IMR-90 (cell line): ENCODE results near the gene CNOT6. TPM values are rescaled to one million over a fixed set of nuclear protein-coding genes. Genes with fewer than 3 reads are reported as not detected.

Experiments
- ATAC-seq: fragments of 200-7000 bp; cut with Tn5 transposase; 2 replicates; pipeline ENCODE4 v1.9.1; 2020; ENCODE audit warnings: low read depth, mild to moderate bottlenecking, moderate library complexity
- BruUV-seq: library from RNA; stranded (reverse); fragments of 400-500 nt; replicated peaks from 2 replicates; lab custom pipeline; 2021; lab: Mats Ljungman, UMichigan
- CTCF ChIA-PET: fragments of 300-600 bp; formaldehyde crosslinking; extraction: SDS; loops from one replicate; lab custom pipeline; 2021; ENCODE audit warnings: antibody characterized with exemption; lab: Yijun Ruan, JAX
- POLR2A ChIA-PET: fragments of 300-600 bp; sonication (Branson Sonifier 250); formaldehyde crosslinking; loops from one replicate; lab custom pipeline; 2022; ENCODE audit warnings: antibody characterized with exemption; ENCODE audit not compliant: unreplicated experiment; lab: Charles Lee
- DNase-seq: peaks from one replicate; pipeline ENCODE4 v3.0.0; 2013
- H2AFZ ChIP-seq: replicated peaks from 2 replicates; pipeline ENCODE3; 2013; ENCODE audit warnings: low read length, mild to moderate bottlenecking; ENCODE audit not compliant: poor library complexity
- H2AK5ac ChIP-seq: 2 replicates; pipeline ENCODE4 v1.6.1; 2013; ENCODE audit warnings: low read depth, low read length, inconsistent platforms
- H2AK9ac ChIP-seq: replicated peaks from 2 replicates; pipeline ENCODE3; 2013; ENCODE audit warnings: mild to moderate bottlenecking, low read depth, low read length, moderate library complexity; ENCODE audit not compliant: poor library complexity
- H2BK120ac ChIP-seq: 2 replicates; pipeline ENCODE4 v1.6.1; 2013; ENCODE audit warnings: low read depth, low read length, inconsistent platforms
- H2BK15ac ChIP-seq: 3 replicates; pipeline ENCODE4 v1.6.1; 2013; ENCODE audit warnings: low read depth, low read length, inconsistent platforms
- H2BK20ac ChIP-seq: 2 replicates; pipeline ENCODE4 v1.6.1; 2013; ENCODE audit warnings: low read depth, mild to moderate bottlenecking, inconsistent platforms, low read length, moderate library complexity
- H2BK5ac ChIP-seq: 2 replicates; pipeline ENCODE4 v1.6.1; 2013; ENCODE audit warnings: mild to moderate bottlenecking, low read depth, low read length, inconsistent platforms; ENCODE audit not compliant: poor library complexity, severe bottlenecking
- H3K14ac ChIP-seq: replicated peaks from 2 replicates; pipeline ENCODE4 v1.6.1; 2013; ENCODE audit warnings: low read depth, low read length, inconsistent platforms
- H3K18ac ChIP-seq: 2 replicates; pipeline ENCODE4 v1.6.1; 2013; ENCODE audit warnings: low read depth, low read length, control low read depth
- H3K23ac ChIP-seq: 2 replicates; pipeline ENCODE4 v1.6.1; 2013; ENCODE audit warnings: low read depth, low read length, inconsistent platforms
- H3K27ac ChIP-seq: 2 replicates; pipeline ENCODE4 v1.5.1; 2013; ENCODE audit warnings: mild to moderate bottlenecking, control low read depth, low read length; ENCODE audit not compliant: insufficient read depth
- H3K27me3 ChIP-seq: 2 replicates; pipeline ENCODE4 v1.6.1; 2013; ENCODE audit warnings: low read length; ENCODE audit not compliant: control insufficient read depth, insufficient read depth
- H3K36me3 ChIP-seq: 2 replicates; pipeline ENCODE4 v1.6.1; 2013; ENCODE audit warnings: low read length, mixed read lengths; ENCODE audit not compliant: control insufficient read depth, insufficient read depth
- H3K4ac ChIP-seq: 2 replicates; pipeline ENCODE4 v1.6.1; 2013; ENCODE audit warnings: low read depth, low read length, inconsistent platforms
- H3K4me1 ChIP-seq: 2 replicates; pipeline ENCODE4 v1.6.1; 2013; ENCODE audit warnings: low read length, mixed read lengths; ENCODE audit not compliant: control insufficient read depth, insufficient read depth
- H3K4me2 ChIP-seq: 2 replicates; pipeline ENCODE4 v1.6.1; 2013; ENCODE audit warnings: low read depth, mild to moderate bottlenecking, control low read depth, low read length, moderate library complexity
- H3K4me3 ChIP-seq: 2 replicates; pipeline ENCODE4 v1.5.1; 2013; ENCODE audit warnings: low read depth, mild to moderate bottlenecking, control low read depth, low read length, moderate library complexity; ENCODE audit not compliant: insufficient read depth
- H3K56ac ChIP-seq: 2 replicates; pipeline ENCODE4 v1.6.1; 2013; ENCODE audit warnings: low read length, inconsistent platforms; ENCODE audit not compliant: insufficient read depth; ENCODE audit errors: extremely low read depth
- H3K79me1 ChIP-seq, 2 experiments: 2 replicates each; pipeline ENCODE4 v1.6.1; 2013; ENCODE audit warnings: low read length in 2 of 2, inconsistent platforms in 1 of 2, low read depth in 1 of 2
- H3K9ac ChIP-seq: 2 replicates; pipeline ENCODE4 v1.6.1; 2013; ENCODE audit warnings: low read depth, low read length, control low read depth
- H3K9me1 ChIP-seq: 2 replicates; pipeline ENCODE4 v1.6.1; 2013; ENCODE audit warnings: low read length, inconsistent platforms; ENCODE audit not compliant: insufficient read depth
- H3K9me3 ChIP-seq: 2 replicates; pipeline ENCODE4 v1.6.1; 2013; ENCODE audit warnings: low read length; ENCODE audit not compliant: control insufficient read depth, insufficient read depth
- H4K20me1 ChIP-seq: 2 replicates; pipeline ENCODE4 v1.6.1; 2013; ENCODE audit warnings: low read length, inconsistent platforms; ENCODE audit not compliant: insufficient read depth
- H4K5ac ChIP-seq: 2 replicates; pipeline ENCODE4 v1.6.1; 2013; ENCODE audit warnings: mild to moderate bottlenecking, low read depth, low read length, control low read depth
- H4K8ac ChIP-seq, 2 experiments: 2 replicates each; pipeline ENCODE4 v1.6.1; 2013; ENCODE audit warnings: low read depth in 2 of 2, low read length in 2 of 2, control low read depth in 1 of 2, inconsistent platforms in 1 of 2
- H4K91ac ChIP-seq: 2 replicates; pipeline ENCODE4 v1.6.1; 2013; ENCODE audit warnings: low read depth, low read length, inconsistent platforms; ENCODE audit not compliant: insufficient read depth
- BHLHE40 ChIP-seq: fragments of 150-350 bp; IDR thresholded peaks from 2 replicates; pipeline ENCODE4 v1.6.1; 2016; ENCODE audit warnings: mild to moderate bottlenecking, low read depth, low read length
- CEBPB ChIP-seq: IDR thresholded peaks from 2 replicates; pipeline ENCODE4 v1.6.1; 2012; ENCODE audit warnings: low read depth, low read length, improper control_type of control experiment
- CHD1 ChIP-seq: IDR thresholded peaks from 2 replicates; pipeline ENCODE4 v1.6.1; 2012; ENCODE audit warnings: low read depth, low read length, improper control_type of control experiment
- CTCF ChIP-seq: conservative IDR thresholded peaks from 2 replicates; pipeline ENCODE4 v1.5.1; 2012; ENCODE audit warnings: mild to moderate bottlenecking, low read depth, low read length, improper control_type of control experiment
- ELK1 ChIP-seq: fragments of 150-350 bp; IDR thresholded peaks from 2 replicates; pipeline ENCODE4 v1.6.1; 2016; ENCODE audit warnings: low read depth, mild to moderate bottlenecking, low read length, moderate library complexity, borderline replicate concordance
- FOS ChIP-seq: fragments of 150-350 bp; IDR thresholded peaks from 2 replicates; pipeline ENCODE4 v1.6.1; 2016; ENCODE audit warnings: low read depth, low read length
- MAFK ChIP-seq: IDR thresholded peaks from 2 replicates; pipeline ENCODE4 v1.6.1; 2012; ENCODE audit warnings: low read depth, low read length, improper control_type of control experiment
- MAZ ChIP-seq: IDR thresholded peaks from 2 replicates; pipeline ENCODE4 v1.6.1; 2012; ENCODE audit warnings: low read depth, mild to moderate bottlenecking, low read length, improper control_type of control experiment, moderate library complexity, borderline replicate concordance
- MXI1 ChIP-seq: IDR thresholded peaks from 2 replicates; pipeline ENCODE4 v1.6.1; 2012; ENCODE audit warnings: low read depth, mild to moderate bottlenecking, low read length, moderate library complexity, borderline replicate concordance
- NFE2L2 ChIP-seq: fragments of 150-350 bp; IDR thresholded peaks from 2 replicates; pipeline ENCODE4 v1.6.1; 2016; ENCODE audit warnings: low read depth, mild to moderate bottlenecking, low read length
- POLR2A ChIP-seq: IDR thresholded peaks from 2 replicates; pipeline ENCODE4 v1.6.1; 2012; ENCODE audit warnings: mild to moderate bottlenecking, low read depth, low read length
- RAD21 ChIP-seq: IDR thresholded peaks from 2 replicates; pipeline ENCODE4 v1.6.1; 2012; ENCODE audit warnings: low read length, improper control_type of control experiment
- RCOR1 ChIP-seq: IDR thresholded peaks from 2 replicates; pipeline ENCODE4 v1.6.1; 2012; ENCODE audit warnings: mild to moderate bottlenecking, low read length, improper control_type of control experiment; ENCODE audit not compliant: insufficient replicate concordance
- RFX5 ChIP-seq: IDR thresholded peaks from 2 replicates; pipeline ENCODE4 v1.8.0; 2012; ENCODE audit warnings: low read depth, mild to moderate bottlenecking, low read length, moderate library complexity
- SMC3 ChIP-seq: fragments of 150-350 bp; IDR thresholded peaks from 2 replicates; pipeline ENCODE4 v1.6.1; 2016; ENCODE audit warnings: low read depth, mild to moderate bottlenecking, antibody characterized with exemption, low read length, moderate library complexity
- USF2 ChIP-seq: fragments of 150-350 bp; IDR thresholded peaks from 2 replicates; pipeline ENCODE4 v1.6.1; 2017; ENCODE audit warnings: mild to moderate bottlenecking, antibody characterized with exemption, low read length, low read depth
- WGBS, 2 experiments: methylation state at CpG; one replicate each; pipeline versions ENCODE4 v1.1.5 to v1.1.7; 2013; ENCODE audit warnings: missing lambda C conversion rate in 2 of 2; ENCODE audit not compliant: insufficient read length in 1 of 2; ENCODE audit errors: extremely low coverage in 2 of 2; 5-methylcytosine and 5-hydroxymethylcytosine counted together
- dilution Hi-C: fragments of 300-500 bp; cut with HindIII; formaldehyde crosslinking; loops from one replicate; pipeline ENCODE4 v1.14.3; 2018; ENCODE audit warnings: low sequenced_read_pairs; ENCODE audit not compliant: unreplicated experiment
- in situ Hi-C: fragments of 300-500 bp; cut with MboI; formaldehyde crosslinking; loops from 3 replicates; pipeline ENCODE4 v1.14.3; 2019; ENCODE audit warnings: low sequenced_read_pairs, inconsistent platforms, mixed read lengths
- intact Hi-C: fragments of 100-400 bp; cut with micrococcal nuclease; formaldehyde crosslinking; loops from 2 replicates; pipeline ENCODE4 v1.10.0; 2022
- polyA plus RNA-seq, 3 experiments: library from polyadenylated mRNA; depleted of rRNA; stranded (reverse); fragments of >200 nt; gene quantifications; 2 replicates each; pipeline ENCODE4 v1.2.3, GENCODE V29; 2012; ENCODE audit warnings: low replicate concordance in 1 of 3
- total RNA-seq: library from RNA; depleted of rRNA; stranded (reverse); fragments of >200 nt; gene quantifications from 2 replicates; pipeline ENCODE4 v1.2.3, GENCODE V29; 2012

The CNOT6 gene
- total and polyA plus RNA-seq, 2 of the 4 experiments (the other 2 are of a cell fraction), result 9.7 to 10.8 TPM

- Histone ChIP-seq H2BK120ac (no peak overlapping the region), H3K79me1 (peaks cover 11 to 56% of the 10 kb centered on the region in 2 experiments)
- POLR2A ChIA-PET, result no interaction called here
Measured at GRCh38 chr5:180515294-180515693, 21.1 kb downstream of the CNOT6 start.

More at GRCh38 chr5:180515294-180515693, 21.1 kb downstream of the CNOT6 start:
- Histone ChIP-seq H2AK9ac (no peak overlapping the region), H3K9me1 (peaks cover 7% of the 10 kb centered on the region; the same call in 1 of the 2 replicates), H2AFZ (no peak overlapping the region), H3K27ac (no peak overlapping the region), H2BK15ac (no peak overlapping the region), H3K36me3 (peaks cover 1% of the 10 kb centered on the region; the same call in 1 of the 2 replicates), H4K91ac (no peak overlapping the region), H3K56ac (no peak overlapping the region), H2AK5ac (no peak overlapping the region), H3K18ac (no peak overlapping the region), H3K9me3 (no peaks in the 10 kb centered on the region), H3K4me2 (no peak overlapping the region), H4K5ac (no peak overlapping the region), H3K4me3 (no peak overlapping the region), H3K23ac (no peak overlapping the region), H3K9ac (no peak overlapping the region), H3K4me1 (peaks cover 2% of the 10 kb centered on the region; the same call in 1 of the 2 replicates), H4K8ac (no peak overlapping the region), H3K14ac (no peak overlapping the region), H2BK20ac (no peak overlapping the region), H4K20me1 (peaks cover 39% of the 10 kb centered on the region), H3K27me3 (no peaks in the 10 kb centered on the region), H2BK5ac (no peak overlapping the region), H3K4ac (no peak overlapping the region)
- TF ChIP-seq CHD1, result no peak
- TF ChIP-seq RAD21, result no peak
- no peak for TF ChIP-seq BHLHE40
- no peak for TF ChIP-seq RCOR1
- TF ChIP-seq CEBPB, result no peak
- no peak for TF ChIP-seq FOS
- TF ChIP-seq USF2, result no peak
- no peak for TF ChIP-seq RFX5
- no peak for TF ChIP-seq NFE2L2
- TF ChIP-seq SMC3, result no peak
- no peak for TF ChIP-seq MXI1
- no peak for TF ChIP-seq MAZ
- TF ChIP-seq CTCF, result no peak
- no peak for TF ChIP-seq POLR2A
- TF ChIP-seq MAFK, result no peak
- no peak for TF ChIP-seq ELK1
- intact Hi-C loops (no loop called here), dilution Hi-C loops (no loop called here), in situ Hi-C loops (no loop called here)
- 100% methylated on average over 1 of the region's 3 CpGs; no CpG with 5 or more reads in 1 of the 2 experiments for WGBS, 2 experiments
- no TSS peak for BruUV-seq
- DNase-seq, result no peak
- CTCF ChIA-PET, result interaction anchor here (0.6 kb wide), 1 partner anchor 12 kb away, joined by 4 read pairs; no protein-coding TSS in a partner anchor
- ATAC-seq, result no peak
